Measurements from ENCODE around the gene ZNRF1. TPM values are rescaled to one million over a fixed set of nuclear protein-coding genes. Genes with fewer than 3 reads are reported as not detected.
"Not testable (repeated sequence)": the region's sequence is repeated elsewhere in the genome, so short reads cannot be mapped to it uniquely, and the experiment has no call there.

The ZNRF1 gene
- total RNA-seq, 1 experiment from 2014 or later = 55.1 TPM

GRCh38 chr16:75010427-75010826 is 11.6 kb downstream of the ZNRF1 start:
- no TSS peak for BruUV-seq (replicated peaks)

GRCh38 chr16:75011634-75012307 is 12.9 kb downstream of the ZNRF1 start:
- DNase-seq (ENCODE audit: low spot score) = peak; percentile 91
- Histone ChIP-seq H3K4me3 (ENCODE audit: low read depth, low read length, poor library complexity, severe bottlenecking) (peak overlapping the region; percentile 10), H3K9me3 (ENCODE audit: low read depth, low read length, poor library complexity, severe bottlenecking) (no peaks in the 10 kb centered on the region), H3K36me3 (ENCODE audit: insufficient read depth, low read length, poor library complexity, severe bottlenecking) (no peaks in the 10 kb centered on the region), H3K27me3 (replicated peaks; ENCODE audit: insufficient read depth, low read depth, low read length, poor library complexity) (no peaks in the 10 kb centered on the region), H3K27ac (ENCODE audit: low read depth, low read length, poor library complexity, severe bottlenecking) (peak overlapping the region; percentile 85), H3K4me1 (ENCODE audit: insufficient read depth, low read length, poor library complexity, severe bottlenecking) (peaks cover 25% of the 10 kb centered on the region)
- no TSS peak for BruUV-seq (replicated peaks)
- intact Hi-C loops (cut with micrococcal nuclease; ENCODE audit: unreplicated experiment) = no loop called here
- CTCF ChIA-PET = interaction anchor here (0.7 kb wide), 1 partner anchor 100 kb away, joined by 3 read pairs; no protein-coding TSS in a partner anchor
- POLR2A ChIA-PET (ENCODE audit: low non-redundant PET) = no interaction called here
- no peak for TF ChIP-seq EZH2 (IDR thresholded peaks at IDR 0.05; ENCODE audit: borderline replicate concordance, low read depth, low read length, poor library complexity, severe bottlenecking)
- TF ChIP-seq CTCF (conservative IDR thresholded peaks at IDR 0.05; ENCODE audit: low read depth, low read length) = no peak

More at GRCh38 chr16:75010427-75010826, 11.6 kb downstream of the ZNRF1 start:
- ChIA-PET CTCF (no interaction called here), POLR2A (ENCODE audit: low non-redundant PET) (no interaction called here)
- H3K27me3 ChIP-seq (replicated peaks; ENCODE audit: insufficient read depth, low read depth, low read length, poor library complexity) = no peaks in the 10 kb centered on the region
- TF ChIP-seq EZH2 (IDR thresholded peaks at IDR 0.05; ENCODE audit: borderline replicate concordance, low read depth, low read length, poor library complexity, severe bottlenecking) = no peak
- TF ChIP-seq CTCF (conservative IDR thresholded peaks at IDR 0.05; ENCODE audit: low read depth, low read length) = no peak
- peaks cover 25% of the 10 kb centered on the region for H3K4me1 ChIP-seq (ENCODE audit: insufficient read depth, low read length, poor library complexity, severe bottlenecking)
- no peak overlapping the region for H3K4me3 ChIP-seq (ENCODE audit: low read depth, low read length, poor library complexity, severe bottlenecking)
- DNase-seq (ENCODE audit: low spot score) = no peak
- no peaks in the 10 kb centered on the region for H3K9me3 ChIP-seq (ENCODE audit: low read depth, low read length, poor library complexity, severe bottlenecking)
- intact Hi-C loops (cut with micrococcal nuclease; ENCODE audit: unreplicated experiment) = no loop called here
- no peak overlapping the region for H3K27ac ChIP-seq (ENCODE audit: low read depth, low read length, poor library complexity, severe bottlenecking)
- no peaks in the 10 kb centered on the region for H3K36me3 ChIP-seq (ENCODE audit: insufficient read depth, low read length, poor library complexity, severe bottlenecking)

- peak overlapping the region; percentile 10 for H3K4me3 ChIP-seq (ENCODE audit: low read depth, low read length, poor library complexity, severe bottlenecking)
- TF ChIP-seq EZH2 (IDR thresholded peaks at IDR 0.05; ENCODE audit: borderline replicate concordance, low read depth, low read length, poor library complexity, severe bottlenecking) (no peak), CTCF (conservative IDR thresholded peaks at IDR 0.05; ENCODE audit: low read depth, low read length) (no peak)
- no peaks in the 10 kb centered on the region for H3K27me3 ChIP-seq (replicated peaks; ENCODE audit: insufficient read depth, low read depth, low read length, poor library complexity)
- no TSS peak for BruUV-seq (replicated peaks)
- H3K27ac ChIP-seq (ENCODE audit: low read depth, low read length, poor library complexity, severe bottlenecking) = peak overlapping the region; percentile 85
- ChIA-PET CTCF (no interaction called here), POLR2A (ENCODE audit: low non-redundant PET) (no interaction called here)
- H3K4me1 ChIP-seq (ENCODE audit: insufficient read depth, low read length, poor library complexity, severe bottlenecking) = peaks cover 28% of the 10 kb centered on the region
- H3K36me3 ChIP-seq (ENCODE audit: insufficient read depth, low read length, poor library complexity, severe bottlenecking) = no peaks in the 10 kb centered on the region
- DNase-seq (ENCODE audit: low spot score) = peak; percentile 61
- H3K9me3 ChIP-seq (ENCODE audit: low read depth, low read length, poor library complexity, severe bottlenecking) = no peaks in the 10 kb centered on the region
- intact Hi-C loops (cut with micrococcal nuclease; ENCODE audit: unreplicated experiment) = no loop called here
These were observed 13.7 kb downstream of the ZNRF1 start for GRCh38 chr16:75012380-75013081.

GRCh38 chr16:75013123-75013522 is 14.3 kb downstream of the ZNRF1 start:
- H3K4me3 ChIP-seq (ENCODE audit: low read depth, low read length, poor library complexity, severe bottlenecking); H3K9me3 ChIP-seq (ENCODE audit: low read depth, low read length, poor library complexity, severe bottlenecking); BruUV-seq (replicated peaks); H3K27me3 ChIP-seq (replicated peaks; ENCODE audit: insufficient read depth, low read depth, low read length, poor library complexity); POLR2A ChIA-PET (ENCODE audit: low non-redundant PET); H3K36me3 ChIP-seq (ENCODE audit: insufficient read depth, low read length, poor library complexity, severe bottlenecking); intact Hi-C loops (cut with micrococcal nuclease; ENCODE audit: unreplicated experiment); DNase-seq (ENCODE audit: low spot score); CTCF ChIA-PET: not testable (repeated sequence)
- Histone ChIP-seq H3K27ac (ENCODE audit: low read depth, low read length, poor library complexity, severe bottlenecking) (peak overlapping the region; percentile 85), H3K4me1 (ENCODE audit: insufficient read depth, low read length, poor library complexity, severe bottlenecking) (peaks cover 34% of the 10 kb centered on the region)
